HepG2 (cell line): ENCODE results near the gene HYOU1. TPM values are rescaled to one million over a fixed set of nuclear protein-coding genes. Genes with fewer than 3 reads are reported as not detected.
A peak's percentile ranks its signal among the peaks of the same experiment; 100 is the strongest.

Source experiments
- DDIT3 ChIP-seq: sonication (generic); formaldehyde crosslinking; IDR thresholded peaks from 2 replicates; pipeline ENCODE4 v1.4.0; 2020; ENCODE audit warnings: mild to moderate bottlenecking, missing genetic modification reagents
- ETV5 ChIP-seq: IDR thresholded peaks from 2 replicates; pipeline ENCODE4 v1.6.1; 2018; ENCODE audit warnings: missing biosample characterization, missing genetic modification reagents, inconsistent platforms, borderline replicate concordance
- FOXM1 ChIP-seq: sonication (generic); formaldehyde crosslinking; IDR thresholded peaks from 2 replicates; pipeline ENCODE4 v1.5.0; 2020; ENCODE audit warnings: missing genetic modification reagents
- FOXO4 ChIP-seq: sonication (generic); formaldehyde crosslinking; conservative IDR thresholded peaks from 2 replicates; pipeline ENCODE4 v1.8.1; 2023; ENCODE audit warnings: missing genetic modification reagents
- FOXP4 ChIP-seq: sonication (generic); formaldehyde crosslinking; IDR thresholded peaks from 2 replicates; pipeline ENCODE4 v1.4.0; 2020; ENCODE audit warnings: missing genetic modification reagents
- GZF1 ChIP-seq: sonication (generic); formaldehyde crosslinking; IDR thresholded peaks from 2 replicates; pipeline ENCODE4 v1.5.1; 2020; ENCODE audit warnings: mild to moderate bottlenecking, missing genetic modification reagents
- JUND ChIP-seq: sonication (generic); formaldehyde crosslinking; IDR thresholded peaks from 2 replicates; pipeline ENCODE4 v1.8.0; 2022; ENCODE audit warnings: mild to moderate bottlenecking, missing genetic modification reagents
- KDM4B ChIP-seq: sonication (generic); formaldehyde crosslinking; IDR thresholded peaks from 2 replicates; pipeline ENCODE4 v1.4.0; 2020; ENCODE audit warnings: missing genetic modification reagents
- MEF2D ChIP-seq: sonication (generic); formaldehyde crosslinking; IDR thresholded peaks from 2 replicates; pipeline ENCODE4 v1.5.1; 2020; ENCODE audit warnings: mild to moderate bottlenecking, missing genetic modification reagents
- NFRKB ChIP-seq: fragments of 450-650 bp; IDR thresholded peaks from 2 replicates; pipeline ENCODE4 v1.6.1; 2017
- NR2C2 ChIP-seq: sonication (generic); formaldehyde crosslinking; IDR thresholded peaks from 2 replicates; pipeline ENCODE4 v1.4.0; 2020; ENCODE audit warnings: missing genetic modification reagents, mild to moderate bottlenecking, moderate library complexity, borderline replicate concordance
- SNAPC2 ChIP-seq: sonication (generic); formaldehyde crosslinking; IDR thresholded peaks from 2 replicates; pipeline ENCODE4 v1.8.1; 2022; ENCODE audit warnings: mild to moderate bottlenecking, missing genetic modification reagents
- SP5 ChIP-seq: IDR thresholded peaks from 2 replicates; pipeline ENCODE4 v1.6.1; 2016; ENCODE audit warnings: low read depth, borderline replicate concordance
- ZNF280D ChIP-seq: sonication (generic); formaldehyde crosslinking; IDR thresholded peaks from 2 replicates; pipeline ENCODE4 v1.5.1; 2020; ENCODE audit warnings: mild to moderate bottlenecking, missing genetic modification reagents
- ZNF333 ChIP-seq: sonication (generic); formaldehyde crosslinking; IDR thresholded peaks from 2 replicates; pipeline ENCODE4 v1.4.0; 2020; ENCODE audit warnings: mild to moderate bottlenecking, missing genetic modification reagents, borderline replicate concordance
- ZNF441 ChIP-seq: sonication (generic); formaldehyde crosslinking; IDR thresholded peaks from 2 replicates; pipeline ENCODE4 v1.7.0; 2021; ENCODE audit warnings: missing genetic modification reagents, borderline replicate concordance
- ZNF792 ChIP-seq: IDR thresholded peaks from 2 replicates; pipeline ENCODE4 v1.6.1; 2016
- ZSCAN21 ChIP-seq: sonication (generic); formaldehyde crosslinking; IDR thresholded peaks from 2 replicates; pipeline ENCODE4 v1.8.0; 2022; ENCODE audit warnings: mild to moderate bottlenecking, missing genetic modification reagents, moderate library complexity, borderline replicate concordance
- ZSCAN22 ChIP-seq: sonication (generic); formaldehyde crosslinking; IDR thresholded peaks from 2 replicates; pipeline ENCODE4 v1.4.0; 2020; ENCODE audit warnings: mild to moderate bottlenecking, missing genetic modification reagents
- ZXDC ChIP-seq: sonication (generic); formaldehyde crosslinking; IDR thresholded peaks from 2 replicates; pipeline ENCODE4 v1.5.0; 2020; ENCODE audit warnings: mild to moderate bottlenecking, missing genetic modification reagents
- polyA plus RNA-seq, 8 experiments: library from polyadenylated mRNA; depleted of rRNA in 3 of 8; stranded (reverse) in 7 of 8; unstranded in 1 of 8; fragments of >200 nt; fragmentation: Illumina TruSeq in 4 of 8; extraction: Trizol in 4 of 8; gene quantifications; 2 replicates each; pipeline versions ENCODE4 v1.2.1 to v1.2.3, GENCODE V29; 2011 to 2016; ENCODE audit warnings: low read depth in 4 of 8, missing spikeins in 1 of 8, mixed read lengths in 1 of 8; ENCODE audit not compliant: insufficient read depth in 1 of 8
- total RNA-seq, 5 experiments: library from RNA; depleted of rRNA; stranded (reverse); fragments of >200 nt; fragmentation: Illumina TruSeq; extraction: Trizol; gene quantifications; 2 replicates each; pipeline ENCODE4 v1.2.3, GENCODE V29; 2016; ENCODE audit warnings: low read depth in 1 of 5

Gene HYOU1
- total and polyA plus RNA-seq, 2 of the 13 experiments (the other 11 are each of a cell fraction or from before 2014, with no cell fraction given): 127 to 155 TPM

GRCh38 chr11:119024430-119025098 is 32.4 kb downstream of the HYOU1 start (continued):
- TF ChIP-seq NFRKB: no peak
- TF ChIP-seq JUND (CRISPR knock-in tag): no peak
- TF ChIP-seq ZSCAN21 (CRISPR knock-in tag): 0 out of 2 replicates have a peak, but pooled peaks have one; percentile 32
- no peak for TF ChIP-seq SNAPC2 (CRISPR knock-in tag)
- TF ChIP-seq SP5 (CRISPR knock-in tag): no peak
- no peak for TF ChIP-seq MEF2D (CRISPR knock-in tag)
- no peak for TF ChIP-seq GZF1
- no peak for TF ChIP-seq ZSCAN22
- TF ChIP-seq DDIT3 (CRISPR knock-in tag): no peak
- no peak for TF ChIP-seq ZXDC (CRISPR knock-in tag)
- no peak for TF ChIP-seq FOXM1
- TF ChIP-seq ZNF280D (CRISPR knock-in tag): 0 out of 2 replicates have a peak, but pooled peaks have one; percentile 22
- TF ChIP-seq FOXP4 (CRISPR knock-in tag): peak; percentile 49; the same call in 1 of the 2 replicates
- TF ChIP-seq KDM4B (CRISPR knock-in tag): no peak
- no peak for TF ChIP-seq ZNF792 (CRISPR knock-in tag)
- 0 out of 2 replicates have a peak, but pooled peaks have one; percentile 34 for TF ChIP-seq FOXO4
- peak; percentile 83 for TF ChIP-seq NR2C2 (CRISPR knock-in tag)
- TF ChIP-seq ZNF333 (CRISPR knock-in tag): no peak
- peak; percentile 39; the same call in 1 of the 2 replicates for TF ChIP-seq ETV5 (CRISPR knock-in tag)
- no peak for TF ChIP-seq ZNF441 (CRISPR knock-in tag)
